K562 (cell line): ENCODE measurements around the gene ZFPM1. TPM values are rescaled to one million over a fixed set of nuclear protein-coding genes. Genes with fewer than 3 reads are reported as not detected.

Experiments
- ADNP ChIP-seq: fragments of 200-800 bp; sonication (Bioruptor generic); IDR thresholded peaks from 2 replicates; pipeline ENCODE4 v1.6.1; 2016; ENCODE audit warnings: missing genetic modification characterization, missing compliant biosample characterization
- CCAR2 ChIP-seq: fragments of 200-400 bp; formaldehyde crosslinking; IDR thresholded peaks from 2 replicates; pipeline ENCODE4 v1.6.1; 2017; ENCODE audit warnings: mild to moderate bottlenecking, low read depth, low read length
- DNMT1 ChIP-seq: fragments of 450-650 bp; IDR thresholded peaks from 2 replicates; pipeline ENCODE4 v1.6.1; 2016; ENCODE audit warnings: antibody characterized with exemption, mild to moderate bottlenecking
- GATAD2A ChIP-seq: fragments of 450-650 bp; IDR thresholded peaks from 2 replicates; pipeline ENCODE4 v1.6.1; 2017
- HDAC8 ChIP-seq: fragments of 450-650 bp; IDR thresholded peaks from 2 replicates; pipeline ENCODE4 v1.6.1; 2016; ENCODE audit warnings: mild to moderate bottlenecking, missing genetic modification characterization, moderate library complexity, missing compliant biosample characterization
- HLTF ChIP-seq: fragments of 450-650 bp; IDR thresholded peaks from 2 replicates; pipeline ENCODE4 v1.6.1; 2016
- KDM1A ChIP-seq, 2 experiments: fragments of 450-650 bp; IDR thresholded peaks; 2 replicates each; pipeline ENCODE4 v1.6.1; 2016; ENCODE audit warnings: mild to moderate bottlenecking in 2 of 2
- MAZ ChIP-seq, 2 experiments: fragments of 450-650 bp in 1 of 2; sonication (generic) in 1 of 2; formaldehyde crosslinking; IDR thresholded peaks in 1 of 2; conservative IDR thresholded peaks in 1 of 2; 2 replicates each; pipeline versions ENCODE4 v1.4.0 to v1.5.0; 2020; ENCODE audit warnings: mild to moderate bottlenecking in 1 of 2, missing genetic modification reagents in 1 of 2
- NCOA6 ChIP-seq: fragments of 450-650 bp; IDR thresholded peaks from 2 replicates; pipeline ENCODE4 v1.6.1; 2017; ENCODE audit warnings: mild to moderate bottlenecking
- NELFE ChIP-seq: IDR thresholded peaks from 2 replicates; pipeline ENCODE4 v1.6.1; 2011; ENCODE audit warnings: mild to moderate bottlenecking; ENCODE audit not compliant: insufficient read depth, insufficient read length
- OTX1 ChIP-seq: fragments of 450-650 bp; formaldehyde crosslinking; IDR thresholded peaks from 2 replicates; pipeline ENCODE4 v1.4.0; 2022; ENCODE audit warnings: mild to moderate bottlenecking
- POLR3G ChIP-seq: IDR thresholded peaks from 2 replicates; pipeline ENCODE4 v1.6.1; 2011; ENCODE audit not compliant: insufficient read length, insufficient replicate concordance; ENCODE audit errors: extremely low read depth
- RBM15 ChIP-seq: fragments of 200-400 bp; formaldehyde crosslinking; IDR thresholded peaks from 2 replicates; pipeline ENCODE4 v1.6.1; 2018; ENCODE audit warnings: mild to moderate bottlenecking, low read length, moderate library complexity; ENCODE audit not compliant: insufficient read depth
- RERE ChIP-seq: sonication (generic); formaldehyde crosslinking; IDR thresholded peaks from 2 replicates; pipeline ENCODE4 v1.8.0; 2023; ENCODE audit warnings: missing genetic modification reagents, mild to moderate bottlenecking, borderline replicate concordance
- SMAD2 ChIP-seq: fragments of 150-350 bp; IDR thresholded peaks from 2 replicates; pipeline ENCODE4 v1.6.1; 2014; ENCODE audit warnings: low read depth, mild to moderate bottlenecking, low read length
- SREBF2 ChIP-seq: sonication (generic); formaldehyde crosslinking; IDR thresholded peaks from 2 replicates; pipeline ENCODE4 v1.4.0; 2020; ENCODE audit warnings: mild to moderate bottlenecking, missing genetic modification reagents
- SUPT5H ChIP-seq: fragments of 450-650 bp; IDR thresholded peaks from 2 replicates; pipeline ENCODE4 v1.6.1; 2016
- TRIM28 ChIP-seq: fragments of 450-650 bp; IDR thresholded peaks from 2 replicates; pipeline ENCODE4 v1.6.1; 2017
- ZNF785 ChIP-seq: fragments of 250-450 bp; sonication (Bioruptor Pico); IDR thresholded peaks from 2 replicates; pipeline ENCODE4 v1.4.0; 2020; ENCODE audit warnings: mild to moderate bottlenecking
- polyA plus RNA-seq, 8 experiments: library from polyadenylated mRNA; depleted of rRNA in 4 of 8; stranded (reverse) in 5 of 8; unstranded in 3 of 8; fragments of >200 nt; fragmentation: Nextera tagmentation in 2 of 8; fragmentation: Illumina TruSeq in 1 of 8; extraction: Ambion mirVana in 2 of 8; extraction: Trizol in 1 of 8; gene quantifications; 2 replicates each; pipeline versions ENCODE4 v1.2.1 to v1.2.3, GENCODE V29; 2011 to 2014; ENCODE audit warnings: inconsistent platforms in 1 of 8, missing spikeins in 1 of 8
- total RNA-seq, 7 experiments: library from RNA; depleted of rRNA in 6 of 7; stranded (reverse); fragments of >200 nt in 6 of 7; fragmentation: Illumina TruSeq in 2 of 7; extraction: Trizol in 2 of 7; gene quantifications; 2 replicates each; pipeline versions ENCODE4 v1.2.1 to v1.2.3, GENCODE V29; 2011 to 2021; ENCODE audit warnings: low replicate concordance in 1 of 7
- TF ChIP-seq, protein P1 (sequence below): fragments of 450-650 bp; IDR thresholded peaks from 2 replicates; pipeline ENCODE4 v1.6.1; 2018; ENCODE audit not compliant: partially characterized antibody
- TF ChIP-seq, protein P2 (sequence below): sonication (generic); formaldehyde crosslinking; IDR thresholded peaks from 2 replicates; pipeline ENCODE4 v1.8.0; 2022; ENCODE audit warnings: missing genetic modification reagents, mild to moderate bottlenecking, borderline replicate concordance

The ZFPM1 gene
- total and polyA plus RNA-seq, 9 of the 15 experiments (the other 6 are each of a cell fraction or from before 2014, with no cell fraction given): 0.03 to 35.9 (median 1.4) TPM

- TF ChIP-seq RERE (CRISPR knock-in tag) (no peak), POLR3G (no peak), NCOA6 (no peak), SMAD2 (no peak), GATAD2A (no peak), HLTF (no peak), HDAC8 (tag) (no peak; the same call in 1 of the 2 replicates), CCAR2 (no peak), DNMT1 (no peak), ADNP (tag) (no peak), SREBF2 (CRISPR knock-in tag) (no peak), RBM15 (no peak), OTX1 (CRISPR knock-in tag) (no peak), ZNF785 (no peak), NELFE (no peak), TRIM28 (no peak), KDM1A (IDR thresholded peaks at IDR 0.05) (no peak), MAZ (CRISPR knock-in tag; conservative IDR thresholded peaks at IDR 0.05 in 1 of 2, IDR thresholded peaks at IDR 0.05 in 1 of 2) (peak; percentile 94 to 97), SUPT5H (peak; percentile 78)
- TF ChIP-seq, protein P1, sequence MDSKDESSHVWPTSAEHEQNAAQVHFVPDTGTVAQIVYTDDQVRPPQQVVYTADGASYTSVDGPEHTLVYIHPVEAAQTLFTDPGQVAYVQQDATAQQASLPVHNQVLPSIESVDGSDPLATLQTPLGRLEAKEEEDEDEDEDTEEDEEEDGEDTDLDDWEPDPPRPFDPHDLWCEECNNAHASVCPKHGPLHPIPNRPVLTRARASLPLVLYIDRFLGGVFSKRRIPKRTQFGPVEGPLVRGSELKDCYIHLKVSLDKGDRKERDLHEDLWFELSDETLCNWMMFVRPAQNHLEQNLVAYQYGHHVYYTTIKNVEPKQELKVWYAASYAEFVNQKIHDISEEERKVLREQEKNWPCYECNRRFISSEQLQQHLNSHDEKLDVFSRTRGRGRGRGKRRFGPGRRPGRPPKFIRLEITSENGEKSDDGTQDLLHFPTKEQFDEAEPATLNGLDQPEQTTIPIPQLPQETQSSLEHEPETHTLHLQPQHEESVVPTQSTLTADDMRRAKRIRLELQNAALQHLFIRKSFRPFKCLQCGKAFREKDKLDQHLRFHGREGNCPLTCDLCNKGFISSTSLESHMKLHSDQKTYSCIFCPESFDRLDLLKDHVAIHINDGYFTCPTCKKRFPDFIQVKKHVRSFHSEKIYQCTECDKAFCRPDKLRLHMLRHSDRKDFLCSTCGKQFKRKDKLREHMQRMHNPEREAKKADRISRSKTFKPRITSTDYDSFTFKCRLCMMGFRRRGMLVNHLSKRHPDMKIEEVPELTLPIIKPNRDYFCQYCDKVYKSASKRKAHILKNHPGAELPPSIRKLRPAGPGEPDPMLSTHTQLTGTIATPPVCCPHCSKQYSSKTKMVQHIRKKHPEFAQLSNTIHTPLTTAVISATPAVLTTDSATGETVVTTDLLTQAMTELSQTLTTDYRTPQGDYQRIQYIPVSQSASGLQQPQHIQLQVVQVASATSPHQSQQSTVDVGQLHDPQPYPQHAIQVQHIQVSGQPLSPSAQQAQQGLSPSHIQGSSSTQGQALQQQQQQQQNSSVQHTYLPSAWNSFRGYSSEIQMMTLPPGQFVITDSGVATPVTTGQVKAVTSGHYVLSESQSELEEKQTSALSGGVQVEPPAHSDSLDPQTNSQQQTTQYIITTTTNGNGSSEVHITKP: peak; percentile 3
- TF ChIP-seq, protein P2, sequence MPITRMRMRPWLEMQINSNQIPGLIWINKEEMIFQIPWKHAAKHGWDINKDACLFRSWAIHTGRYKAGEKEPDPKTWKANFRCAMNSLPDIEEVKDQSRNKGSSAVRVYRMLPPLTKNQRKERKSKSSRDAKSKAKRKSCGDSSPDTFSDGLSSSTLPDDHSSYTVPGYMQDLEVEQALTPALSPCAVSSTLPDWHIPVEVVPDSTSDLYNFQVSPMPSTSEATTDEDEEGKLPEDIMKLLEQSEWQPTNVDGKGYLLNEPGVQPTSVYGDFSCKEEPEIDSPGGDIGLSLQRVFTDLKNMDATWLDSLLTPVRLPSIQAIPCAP (CRISPR knock-in tag): no peak
Measured at GRCh38 chr16:88569985-88570690, 117.1 kb downstream of the ZFPM1 start, which contains the start of gene ZC3H18 (continued).
